Neuronal stem cell (in vitro differentiated cells): Measurements from ENCODE around the gene PIGO.
A peak's percentile ranks its signal among the peaks of the same experiment; 100 is the strongest.

Source experiments
- DNase-seq: peaks from one replicate; pipeline ENCODE4 v3.0.0-alpha.2; 2013; ENCODE audit warnings: low spot score
- H2AFZ ChIP-seq: one replicate; pipeline ENCODE4 v1.6.1; 2013; ENCODE audit warnings: mild to moderate bottlenecking, low read length, inconsistent platforms
- H2AK5ac ChIP-seq: 2 replicates; pipeline ENCODE4 v1.6.1; 2013; ENCODE audit warnings: low read depth, mild to moderate bottlenecking, inconsistent platforms, low read length, moderate library complexity, mixed read lengths
- H2BK120ac ChIP-seq: 2 replicates; pipeline ENCODE4 v1.6.1; 2013; ENCODE audit warnings: low read depth, mild to moderate bottlenecking, inconsistent platforms, low read length, moderate library complexity, mixed read lengths
- H2BK12ac ChIP-seq: one replicate; pipeline ENCODE4 v1.6.1; 2013; ENCODE audit warnings: low read length, inconsistent platforms
- H2BK15ac ChIP-seq: 2 replicates; pipeline ENCODE4 v1.6.1; 2013; ENCODE audit warnings: mild to moderate bottlenecking, low read length, inconsistent platforms, mixed read lengths
- H2BK5ac ChIP-seq: one replicate; pipeline ENCODE4 v1.6.1; 2013; ENCODE audit warnings: inconsistent platforms, mild to moderate bottlenecking, low read length, moderate library complexity
- H3K14ac ChIP-seq: one replicate; pipeline ENCODE4 v1.6.1; 2013; ENCODE audit warnings: low read length, inconsistent platforms
- H3K18ac ChIP-seq: 2 replicates; pipeline ENCODE4 v1.6.1; 2013; ENCODE audit warnings: low read length, inconsistent platforms
- H3K23ac ChIP-seq: 2 replicates; pipeline ENCODE4 v1.6.1; 2013; ENCODE audit warnings: low read depth, mild to moderate bottlenecking, mixed read lengths, low read length, inconsistent platforms; ENCODE audit not compliant: poor library complexity
- H3K27ac ChIP-seq: replicated peaks from 3 replicates; pipeline ENCODE4 v1.5.1; 2013; ENCODE audit warnings: low read length, inconsistent platforms
- H3K27me3 ChIP-seq, 3 experiments: 2 replicates each; pipeline ENCODE4 v1.6.1; 2013; ENCODE audit warnings: low read length in 3 of 3, mild to moderate bottlenecking in 2 of 3, inconsistent platforms in 1 of 3, low read depth in 1 of 3, mixed read lengths in 1 of 3, moderate library complexity in 1 of 3; ENCODE audit not compliant: control insufficient read depth in 3 of 3, insufficient read depth in 3 of 3
- H3K36me3 ChIP-seq, 2 donors: replicated peaks in 1 of 2; 2 replicates each; pipeline ENCODE4 v1.6.1; 2013; ENCODE audit warnings: low read length in 2 of 2; ENCODE audit not compliant: control insufficient read depth in 2 of 2, insufficient read depth in 2 of 2
- H3K4ac ChIP-seq: 2 replicates; pipeline ENCODE4 v1.6.1; 2013; ENCODE audit warnings: inconsistent platforms, mild to moderate bottlenecking, low read length, moderate library complexity
- H3K4me1 ChIP-seq, 2 donors: 1 replicate in 1 of 2; 2 replicates in 1 of 2; pipeline ENCODE4 v1.6.1; 2013; ENCODE audit warnings: low read length in 2 of 2, low read depth in 1 of 2; ENCODE audit not compliant: control insufficient read depth in 2 of 2, insufficient read depth in 1 of 2
- H3K4me2 ChIP-seq: one replicate; pipeline ENCODE4 v1.6.1; 2013; ENCODE audit warnings: mild to moderate bottlenecking, low read length, inconsistent platforms; ENCODE audit not compliant: insufficient read depth, poor library complexity, severe bottlenecking
- H3K4me3 ChIP-seq, 2 donors: 2 replicates each; pipeline ENCODE4 v1.5.1; 2013; ENCODE audit warnings: low read length in 2 of 2, mild to moderate bottlenecking in 2 of 2, inconsistent platforms in 1 of 2, moderate library complexity in 1 of 2
- H3K79me1 ChIP-seq: one replicate; pipeline ENCODE4 v1.6.1; 2013; ENCODE audit warnings: low read depth, mild to moderate bottlenecking, inconsistent platforms, low read length, moderate library complexity
- H3K9ac ChIP-seq: one replicate; pipeline ENCODE4 v1.6.1; 2013; ENCODE audit warnings: mild to moderate bottlenecking, low read depth, low read length, inconsistent platforms; ENCODE audit not compliant: poor library complexity
- H3K9me3 ChIP-seq, 2 donors: replicated peaks in 1 of 2; 2 replicates each; pipeline versions ENCODE3 to v1.6.1; 2013; ENCODE audit warnings: low read length in 2 of 2, mild to moderate bottlenecking in 2 of 2, inconsistent platforms in 1 of 2, low read depth in 1 of 2, mixed read lengths in 1 of 2, moderate library complexity in 1 of 2; ENCODE audit not compliant: control insufficient read depth in 2 of 2, insufficient read depth in 1 of 2
- H4K8ac ChIP-seq: one replicate; pipeline ENCODE4 v1.6.1; 2013; ENCODE audit warnings: low read depth, mild to moderate bottlenecking, inconsistent platforms, low read length, moderate library complexity
- H4K91ac ChIP-seq: one replicate; pipeline ENCODE4 v1.6.1; 2013; ENCODE audit warnings: low read length, low read depth, mild to moderate bottlenecking, inconsistent platforms; ENCODE audit not compliant: poor library complexity
- WGBS, 2 donors: extraction: QIAGEN DNeasy Blood & Tissue Kit; methylation state at CpG; one replicate each; pipeline ENCODE4 v1.1.7; 2013; ENCODE audit warnings: missing lambda C conversion rate in 2 of 2, mixed read lengths in 1 of 2; ENCODE audit not compliant: insufficient read length in 2 of 2, insufficient replicate concordance in 1 of 2; ENCODE audit errors: extremely low coverage in 2 of 2; 5-methylcytosine and 5-hydroxymethylcytosine counted together

Gene PIGO

GRCh38 chr9:35112257-35113020 is 16.0 kb upstream of the PIGO start:
- Histone ChIP-seq H3K4me1 (peaks cover 28 to 32% of the 10 kb centered on the region in 2 donors), H3K4me2 (peak overlapping the region; percentile 43), H3K4me3 (no peak overlapping the region), H3K23ac (no peak overlapping the region), H3K27ac (peak overlapping the region; percentile 48), H3K27me3 (no peaks in the 10 kb centered on the region), H2AK5ac (no peak overlapping the region), H2AFZ (no peak overlapping the region), H2BK120ac (no peak overlapping the region), H4K91ac (no peak overlapping the region), H2BK15ac (no peak overlapping the region), H3K4ac (no peak overlapping the region), H3K79me1 (peaks cover 14% of the 10 kb centered on the region), H3K9ac (no peak overlapping the region), H3K36me3 (peaks cover 7 to 19% of the 10 kb centered on the region in 2 donors), H4K8ac (no peak overlapping the region), H2BK12ac (no peak overlapping the region), H3K18ac (no peak overlapping the region), H3K9me3 (no peaks in the 10 kb centered on the region), H2BK5ac (no peak overlapping the region), H3K14ac (no peak overlapping the region)
- no peak for DNase-seq
- WGBS, 2 donors: no CpG with 5 or more reads among the region's 3 CpGs

- H4K8ac ChIP-seq: no peak overlapping the region
- no peak overlapping the region for H3K4ac ChIP-seq
- H3K14ac ChIP-seq: peak overlapping the region; percentile 57
- H2BK5ac ChIP-seq: peak overlapping the region; percentile 42
- peak overlapping the region; percentile 68 for H3K18ac ChIP-seq
- no peaks in the 10 kb centered on the region for H3K9me3 ChIP-seq
- peak overlapping the region; percentile 87 for H3K23ac ChIP-seq
- H3K36me3 ChIP-seq: peaks cover 14 to 31% of the 10 kb centered on the region in 2 donors
- WGBS, 2 donors: no CpG with 5 or more reads among the region's 57 CpGs
- H3K4me2 ChIP-seq: peak overlapping the region; percentile 89
- H3K4me3 ChIP-seq: peak overlapping the region; percentile 68 to 91
- peaks cover 14% of the 10 kb centered on the region for H3K79me1 ChIP-seq
- no peak overlapping the region for H2AK5ac ChIP-seq
- peak; percentile 97 for DNase-seq
- peaks cover 25 to 29% of the 10 kb centered on the region in 2 donors for H3K4me1 ChIP-seq
- no peak overlapping the region for H3K27ac ChIP-seq
- H2AFZ ChIP-seq: peak overlapping the region; percentile 72
- H3K9ac ChIP-seq: peak overlapping the region; percentile 85
- H4K91ac ChIP-seq: no peak overlapping the region
- H2BK12ac ChIP-seq: no peak overlapping the region
- H3K27me3 ChIP-seq: no peaks in the 10 kb centered on the region
- no peak overlapping the region for H2BK120ac ChIP-seq
- H2BK15ac ChIP-seq: no peak overlapping the region
Observed at GRCh38 chr9:35111001-35111933, 14.9 kb upstream of the PIGO start.

DNA sequence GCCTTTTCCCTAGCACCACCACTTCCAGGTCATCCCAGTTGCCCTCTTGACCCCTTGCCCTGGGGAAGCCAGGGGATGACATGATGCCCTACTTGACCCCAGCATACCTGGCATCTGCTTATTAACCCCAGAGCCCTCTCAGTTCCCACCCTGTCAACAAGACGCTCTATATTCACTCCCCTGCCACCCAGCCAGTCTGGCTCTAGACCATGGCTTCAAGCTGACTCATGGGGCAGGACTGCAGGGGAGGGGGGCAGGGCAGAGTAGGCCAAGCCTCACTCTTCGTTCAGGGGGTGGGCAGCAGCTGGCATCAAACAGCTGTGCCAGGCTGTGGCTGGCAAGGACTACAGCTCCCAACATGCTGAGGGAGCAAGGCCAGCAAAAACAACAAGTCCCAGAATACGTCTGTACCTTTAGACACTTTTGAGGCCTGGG is 14.0 kb upstream of the PIGO start:
- no peaks in the 10 kb centered on the region for H3K9me3 ChIP-seq
- no peak overlapping the region for H3K18ac ChIP-seq
- no peaks in the 10 kb centered on the region for H3K27me3 ChIP-seq
- no peak overlapping the region for H2BK5ac ChIP-seq
- H2BK120ac ChIP-seq: no peak overlapping the region
- no peak overlapping the region for H4K8ac ChIP-seq
- peaks cover 25 to 29% of the 10 kb centered on the region in 2 donors for H3K4me1 ChIP-seq
- peaks cover 23 to 40% of the 10 kb centered on the region in 2 donors for H3K36me3 ChIP-seq
- no peak overlapping the region for H3K23ac ChIP-seq
- no peak overlapping the region for H3K9ac ChIP-seq
- no peak overlapping the region for H3K4me2 ChIP-seq
- H2BK15ac ChIP-seq: no peak overlapping the region
- H3K14ac ChIP-seq: no peak overlapping the region
- no peak overlapping the region for H2AK5ac ChIP-seq
- H3K4me3 ChIP-seq: peak overlapping the region in 1 of 2 donors; percentile 68
- no peak overlapping the region for H2BK12ac ChIP-seq
- H2AFZ ChIP-seq: no peak overlapping the region
- no peak overlapping the region for H4K91ac ChIP-seq
- no CpG with 5 or more reads among the region's 3 CpGs for WGBS, 2 donors
- peaks cover 14% of the 10 kb centered on the region for H3K79me1 ChIP-seq
- no peak overlapping the region for H3K4ac ChIP-seq
- no peak overlapping the region for H3K27ac ChIP-seq
- DNase-seq: no peak
